OCI-LY7 (cell line): ENCODE data around the gene SLC29A2.

ENCODE experiments used
- CTCF ChIP-seq: fragments of 200-600 bp; sonication (generic); conservative IDR thresholded peaks from 2 replicates; pipeline ENCODE4 v1.5.1; 2014; ENCODE audit warnings: mild to moderate bottlenecking, antibody characterized with exemption, low read length, moderate library complexity, mixed read lengths
- EZH2phosphoT487 ChIP-seq: fragments of 200-600 bp; sonication (generic); IDR thresholded peaks from 2 replicates; pipeline ENCODE4 v1.6.1; 2018; ENCODE audit warnings: low read depth, borderline replicate concordance, mild to moderate bottlenecking, mixed run types, antibody characterized with exemption, low read length, moderate library complexity, mixed read lengths

- TF ChIP-seq CTCF = no peak
- TF ChIP-seq EZH2phosphoT487 = no peak
Observed at GRCh38 chr11:66323684-66324083, 47.9 kb downstream of the SLC29A2 start.
